ENCODE data around the gene SYNGR3.

SYNGR3 gene

GRCh38 chr16:1991948-1992703, 2.4 kb downstream of the SYNGR3 start:
- DNase-seq (ENCODE audit: low read depth in 2 of 2), result peak; percentile 95 to 97

GRCh38 chr16:1992704-1993317, 3.0 kb downstream of the SYNGR3 start:
- DNase-seq (ENCODE audit: low read depth in 2 of 2), result no peak

- no peak for DNase-seq (ENCODE audit: low read depth in 2 of 2)
These were observed 4.0 kb downstream of the SYNGR3 start for GRCh38 chr16:1993731-1994131.

- DNase-seq (ENCODE audit: low read depth in 2 of 2), result no peak
These were observed 8.0 kb downstream of the SYNGR3 start for GRCh38 chr16:1997494-1998359.

GRCh38 chr16:1998360-1998835, 8.6 kb downstream of the SYNGR3 start:
- DNase-seq (ENCODE audit: low read depth in 2 of 2), result no peak

- DNase-seq (ENCODE audit: low read depth in 2 of 2), result no peak
These were observed 9.4 kb downstream of the SYNGR3 start for GRCh38 chr16:1998852-1999801.

- DNase-seq (ENCODE audit: low read depth in 2 of 2), result no peak
These were observed 10.2 kb downstream of the SYNGR3 start for GRCh38 chr16:1999866-2000514.

GRCh38 chr16:2001035-2001434, 11.3 kb downstream of the SYNGR3 start:
- DNase-seq (ENCODE audit: low read depth in 2 of 2), result no peak

- DNase-seq (ENCODE audit: low read depth in 2 of 2), result no peak
These were observed 11.9 kb downstream of the SYNGR3 start for GRCh38 chr16:2001456-2002355.

- no peak for DNase-seq (ENCODE audit: low read depth in 2 of 2)
These were observed 12.8 kb downstream of the SYNGR3 start for GRCh38 chr16:2002406-2003230.

GRCh38 chr16:2003231-2003826, 13.6 kb downstream of the SYNGR3 start:
- DNase-seq (ENCODE audit: low read depth in 2 of 2), result no peak

GRCh38 chr16:2003827-2004641, 14.3 kb downstream of the SYNGR3 start:
- DNase-seq (ENCODE audit: low read depth in 2 of 2), result peak; percentile 54 to 64

GRCh38 chr16:2004795-2005517, 15.2 kb downstream of the SYNGR3 start:
- DNase-seq (ENCODE audit: low read depth in 2 of 2), result no peak

- no peak for DNase-seq (ENCODE audit: low read depth in 2 of 2)
These were observed 15.9 kb downstream of the SYNGR3 start for GRCh38 chr16:2005646-2006045.

GRCh38 chr16:2006317-2006716, 16.5 kb downstream of the SYNGR3 start:
- no peak for DNase-seq (ENCODE audit: low read depth in 2 of 2)

GRCh38 chr16:2007081-2007836, 17.5 kb downstream of the SYNGR3 start:
- no peak for DNase-seq (ENCODE audit: low read depth in 2 of 2)

All from stimulated activated CD8-positive, alpha-beta memory T cell treated with anti-CD3 and anti-CD28 coated beads, Interleukin-15, amount 100 ng/mL, for 4 hours (primary cell).